Measurements from ENCODE around the gene ANAPC2. TPM values are rescaled to one million over a fixed set of nuclear protein-coding genes. Genes with fewer than 3 reads are reported as not detected.

ANAPC2 gene
- total RNA-seq, 2 experiments from 2014 or later = 144 to 149 TPM

- intact Hi-C loops (cut with DNase I, micrococcal nuclease) = no loop called here
- H3K27ac Mint-ChIP-seq = no peak within 1 kb of the TSS
- H3K36me3 Mint-ChIP-seq (ENCODE audit: low read depth) = no peaks in the 10 kb centered on the region
- Histone ChIP-seq H3K36me3 (ENCODE audit: insufficient read depth, low read length) (no peaks in the 10 kb centered on the region), H3K27me3 (ENCODE audit: control insufficient read depth in 1 of 2, insufficient read depth in 2 of 2, low read length in 2 of 2) (peaks cover 75 to 76% of the 10 kb centered on the region in 2 experiments), H3K9me3 (ENCODE audit: control insufficient read depth in 1 of 2, insufficient read depth in 1 of 2, low read length in 2 of 2) (peaks cover 0 to 47% of the 10 kb centered on the region in 2 experiments), H3K27ac (ENCODE audit: low read depth in 1 of 2, low read length in 2 of 2) (no peak within 1 kb of the TSS), H3K4me3 (ENCODE audit: low read length) (no peak within 1 kb of the TSS), H3K4me1 (ENCODE audit: insufficient read depth, low read length) (peaks cover 8% of the 10 kb centered on the region)
- ATAC-seq (ENCODE audit: poor library complexity) (peak; percentile 86), DNase-seq (peak in 6 of 14 experiments; percentile 27 to 76 (median 48))
- TF ChIP-seq, protein P1, sequence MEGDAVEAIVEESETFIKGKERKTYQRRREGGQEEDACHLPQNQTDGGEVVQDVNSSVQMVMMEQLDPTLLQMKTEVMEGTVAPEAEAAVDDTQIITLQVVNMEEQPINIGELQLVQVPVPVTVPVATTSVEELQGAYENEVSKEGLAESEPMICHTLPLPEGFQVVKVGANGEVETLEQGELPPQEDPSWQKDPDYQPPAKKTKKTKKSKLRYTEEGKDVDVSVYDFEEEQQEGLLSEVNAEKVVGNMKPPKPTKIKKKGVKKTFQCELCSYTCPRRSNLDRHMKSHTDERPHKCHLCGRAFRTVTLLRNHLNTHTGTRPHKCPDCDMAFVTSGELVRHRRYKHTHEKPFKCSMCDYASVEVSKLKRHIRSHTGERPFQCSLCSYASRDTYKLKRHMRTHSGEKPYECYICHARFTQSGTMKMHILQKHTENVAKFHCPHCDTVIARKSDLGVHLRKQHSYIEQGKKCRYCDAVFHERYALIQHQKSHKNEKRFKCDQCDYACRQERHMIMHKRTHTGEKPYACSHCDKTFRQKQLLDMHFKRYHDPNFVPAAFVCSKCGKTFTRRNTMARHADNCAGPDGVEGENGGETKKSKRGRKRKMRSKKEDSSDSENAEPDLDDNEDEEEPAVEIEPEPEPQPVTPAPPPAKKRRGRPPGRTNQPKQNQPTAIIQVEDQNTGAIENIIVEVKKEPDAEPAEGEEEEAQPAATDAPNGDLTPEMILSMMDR (IDR thresholded peaks at IDR 0.05) = no peak
- CTCF ChIA-PET = no interaction called here
- H3K9me3 Mint-ChIP-seq = no peaks in the 10 kb centered on the region
- peaks cover 77% of the 10 kb centered on the region for H3K27me3 Mint-ChIP-seq
- no peak within 1 kb of the TSS for H3K4me3 Mint-ChIP-seq
- peaks cover 5% of the 10 kb centered on the region for H3K4me1 Mint-ChIP-seq (ENCODE audit: low read depth)
- POLR2A ChIA-PET = interaction anchor here (2.4 kb wide), 1 partner anchor 9 kb away, joined by 7 read pairs; no protein-coding TSS in a partner anchor
Observed at GRCh38 chr9:137138722-137139467, 49.5 kb downstream of the ANAPC2 start, which contains the start of gene GRIN1. Gene GRIN1, plus strand, starts transcription at chr9:137139154. Its CDS starts 333 bp downstream, at chr9:137139487.

GRCh38 chr9:137138058-137138721 is 50.2 kb downstream of the ANAPC2 start:
- Mint-ChIP-seq H3K36me3 (ENCODE audit: low read depth) (no peaks in the 10 kb centered on the region), H3K4me1 (ENCODE audit: low read depth) (peaks cover 5% of the 10 kb centered on the region), H3K27ac (no peak overlapping the region), H3K27me3 (peaks cover 76% of the 10 kb centered on the region), H3K9me3 (no peaks in the 10 kb centered on the region), H3K4me3 (no peak overlapping the region)
- intact Hi-C loops (cut with DNase I, micrococcal nuclease) = no loop called here
- no peaks in the 10 kb centered on the region for H3K36me3 ChIP-seq (ENCODE audit: insufficient read depth, low read length)
- CTCF ChIA-PET = no interaction called here
- H3K9me3 ChIP-seq (ENCODE audit: control insufficient read depth in 1 of 2, insufficient read depth in 1 of 2, low read length in 2 of 2) = peaks cover 0 to 45% of the 10 kb centered on the region in 2 experiments
- no peak overlapping the region for H3K4me3 ChIP-seq (ENCODE audit: low read length)
- POLR2A ChIA-PET = interaction anchor here (2.4 kb wide), 1 partner anchor 9 kb away, joined by 7 read pairs; no protein-coding TSS in a partner anchor
- ATAC-seq (ENCODE audit: poor library complexity) = no peak
- DNase-seq = no peak
- no peak overlapping the region for H3K27ac ChIP-seq (ENCODE audit: low read depth in 1 of 2, low read length in 2 of 2)
- H3K27me3 ChIP-seq (ENCODE audit: control insufficient read depth in 1 of 2, insufficient read depth in 2 of 2, low read length in 2 of 2) = peaks cover 72 to 73% of the 10 kb centered on the region in 2 experiments
- peaks cover 8% of the 10 kb centered on the region for H3K4me1 ChIP-seq (ENCODE audit: insufficient read depth, low read length)
- TF ChIP-seq, protein P1 (IDR thresholded peaks at IDR 0.05) = no peak

- Histone ChIP-seq H3K36me3 (ENCODE audit: insufficient read depth, low read length) (no peaks in the 10 kb centered on the region), H3K27me3 (ENCODE audit: control insufficient read depth in 1 of 2, insufficient read depth in 2 of 2, low read length in 2 of 2) (peaks cover 62 to 67% of the 10 kb centered on the region in 2 experiments), H3K4me1 (ENCODE audit: insufficient read depth, low read length) (peaks cover 8% of the 10 kb centered on the region), H3K27ac (ENCODE audit: low read depth in 1 of 2, low read length in 2 of 2) (no peak overlapping the region), H3K9me3 (ENCODE audit: control insufficient read depth in 1 of 2, insufficient read depth in 1 of 2, low read length in 2 of 2) (peaks cover 0 to 36% of the 10 kb centered on the region in 2 experiments), H3K4me3 (ENCODE audit: low read length) (no peak overlapping the region)
- POLR2A ChIA-PET = no interaction called here
- CTCF ChIA-PET = no interaction called here
- Mint-ChIP-seq H3K36me3 (ENCODE audit: low read depth) (no peaks in the 10 kb centered on the region), H3K4me3 (no peak overlapping the region), H3K27ac (no peak overlapping the region), H3K9me3 (no peaks in the 10 kb centered on the region), H3K27me3 (peaks cover 74% of the 10 kb centered on the region), H3K4me1 (ENCODE audit: low read depth) (peaks cover under 1% of the 10 kb centered on the region)
- intact Hi-C loops (cut with DNase I, micrococcal nuclease) = no loop called here
- TF ChIP-seq, protein P1 (IDR thresholded peaks at IDR 0.05) = no peak
- DNase-seq = no peak
- no peak for ATAC-seq (ENCODE audit: poor library complexity)
Observed at GRCh38 chr9:137136881-137137607, 51.3 kb downstream of the ANAPC2 start.

Data from CD4-positive, alpha-beta T cell (primary cell).